IPS-20b (cell line): ENCODE results near the gene COMMD3.

Experiments
- H3K27ac ChIP-seq: one replicate; pipeline ENCODE4 v1.5.1; 2013; ENCODE audit warnings: low read length
- H3K27me3 ChIP-seq: 2 replicates; pipeline ENCODE4 v1.6.1; 2013; ENCODE audit warnings: mild to moderate bottlenecking, low read length, inconsistent platforms; ENCODE audit not compliant: insufficient read depth
- H3K36me3 ChIP-seq: 2 replicates; pipeline ENCODE4 v1.6.1; 2013; ENCODE audit warnings: low read depth, mild to moderate bottlenecking, inconsistent platforms, low read length, moderate library complexity; ENCODE audit not compliant: insufficient read depth
- H3K4me1 ChIP-seq: 2 replicates; pipeline ENCODE4 v1.6.1; 2013; ENCODE audit warnings: mild to moderate bottlenecking, control low read depth, inconsistent platforms, low read length, moderate library complexity; ENCODE audit not compliant: insufficient read depth
- H3K4me3 ChIP-seq: 2 replicates; pipeline ENCODE4 v1.5.1; 2013; ENCODE audit warnings: mild to moderate bottlenecking, low read length, inconsistent platforms
- H3K9ac ChIP-seq: 2 replicates; pipeline ENCODE4 v1.6.1; 2013; ENCODE audit warnings: low read depth, mild to moderate bottlenecking, inconsistent platforms, low read length, moderate library complexity
- H3K9me3 ChIP-seq: 2 replicates; pipeline ENCODE4 v1.6.1; 2013; ENCODE audit warnings: mild to moderate bottlenecking, low read depth, low read length, inconsistent platforms; ENCODE audit not compliant: insufficient read depth

Gene COMMD3

DNA sequence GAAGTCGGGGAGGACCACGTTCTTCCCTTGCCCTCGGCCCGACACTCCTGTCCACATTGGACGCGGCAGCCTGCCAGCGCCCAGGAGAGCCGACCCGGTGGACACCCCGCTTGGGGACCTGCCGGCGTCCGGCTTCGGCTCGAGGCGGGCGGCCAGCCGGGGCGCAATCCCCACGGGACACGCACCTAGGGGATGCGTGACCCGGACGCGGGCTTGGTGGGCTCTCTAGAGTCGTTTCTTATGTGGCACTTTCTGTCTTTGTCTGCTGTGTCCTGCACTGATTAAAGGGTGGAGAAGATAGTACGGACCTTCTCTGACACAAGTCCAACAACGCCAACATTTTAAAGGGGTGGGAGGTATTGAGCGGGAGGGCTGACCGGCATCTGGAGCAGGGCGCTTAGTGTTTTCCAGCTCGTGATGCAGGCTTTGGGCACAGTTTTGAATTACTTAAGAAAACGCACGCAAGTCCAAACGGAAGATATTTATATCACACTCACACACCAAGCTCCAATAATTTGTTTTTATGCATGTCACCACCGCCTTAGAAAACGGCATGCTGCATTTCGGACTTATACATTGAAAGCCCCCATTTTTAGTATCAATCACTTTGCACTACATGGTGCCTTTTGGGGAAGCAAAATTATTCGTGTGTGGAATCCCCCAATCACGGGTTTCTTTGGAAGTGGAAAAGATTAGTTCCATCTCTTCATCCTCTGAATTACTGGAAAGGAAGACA, 25.2 kb downstream of the COMMD3 start:
- no peaks in the 10 kb centered on the region for H3K9me3 ChIP-seq
- no peak overlapping the region for H3K27ac ChIP-seq
- H3K36me3 ChIP-seq: no peaks in the 10 kb centered on the region
- H3K4me1 ChIP-seq: peaks cover 2% of the 10 kb centered on the region
- H3K4me3 ChIP-seq: peak overlapping the region; percentile 63; the same call in 1 of the 2 replicates
- peaks cover 100% of the 10 kb centered on the region for H3K27me3 ChIP-seq
- no peak overlapping the region for H3K9ac ChIP-seq

DNA sequence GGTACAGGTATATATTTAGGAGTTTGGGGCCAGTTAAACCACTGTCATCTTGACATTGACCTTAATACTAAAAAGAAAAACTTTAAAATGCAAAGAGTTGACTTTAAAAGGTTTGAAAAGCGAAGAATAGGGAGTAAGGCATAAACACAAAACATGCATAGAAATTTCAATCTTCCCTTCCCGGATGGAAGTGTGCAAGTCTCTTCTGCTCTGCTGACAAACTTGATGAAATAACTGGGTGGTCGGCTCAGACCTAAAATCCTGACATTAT, 25.7 kb downstream of the COMMD3 start:
- H3K4me3 ChIP-seq: no peak overlapping the region
- no peak overlapping the region for H3K27ac ChIP-seq
- H3K4me1 ChIP-seq: peaks cover 2% of the 10 kb centered on the region
- no peaks in the 10 kb centered on the region for H3K36me3 ChIP-seq
- H3K9ac ChIP-seq: no peak overlapping the region
- peaks cover 100% of the 10 kb centered on the region for H3K27me3 ChIP-seq
- H3K9me3 ChIP-seq: no peaks in the 10 kb centered on the region

DNA sequence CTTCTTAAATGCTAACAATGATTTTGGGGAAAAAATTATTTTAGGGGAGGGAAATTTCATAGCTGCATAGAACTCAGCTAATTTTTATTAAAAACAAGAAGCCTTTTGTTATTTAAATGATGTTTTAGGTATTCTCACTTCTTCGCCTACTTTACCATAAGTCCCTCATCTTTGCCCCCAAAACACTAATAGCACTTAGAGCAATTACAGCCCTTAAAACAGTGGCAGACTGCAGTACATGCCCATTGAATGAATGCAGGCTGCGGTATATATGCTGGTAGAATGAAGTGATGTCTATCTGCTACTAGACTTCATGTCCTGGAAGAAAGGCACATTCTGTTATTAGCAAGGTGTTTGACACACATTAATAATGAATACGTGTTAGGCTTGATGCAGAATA, 26.2 kb downstream of the COMMD3 start:
- Histone ChIP-seq H3K4me3 (no peak overlapping the region), H3K36me3 (no peaks in the 10 kb centered on the region), H3K9me3 (no peaks in the 10 kb centered on the region), H3K27me3 (peaks cover 100% of the 10 kb centered on the region), H3K27ac (no peak overlapping the region), H3K9ac (no peak overlapping the region), H3K4me1 (peaks cover 2% of the 10 kb centered on the region)

DNA sequence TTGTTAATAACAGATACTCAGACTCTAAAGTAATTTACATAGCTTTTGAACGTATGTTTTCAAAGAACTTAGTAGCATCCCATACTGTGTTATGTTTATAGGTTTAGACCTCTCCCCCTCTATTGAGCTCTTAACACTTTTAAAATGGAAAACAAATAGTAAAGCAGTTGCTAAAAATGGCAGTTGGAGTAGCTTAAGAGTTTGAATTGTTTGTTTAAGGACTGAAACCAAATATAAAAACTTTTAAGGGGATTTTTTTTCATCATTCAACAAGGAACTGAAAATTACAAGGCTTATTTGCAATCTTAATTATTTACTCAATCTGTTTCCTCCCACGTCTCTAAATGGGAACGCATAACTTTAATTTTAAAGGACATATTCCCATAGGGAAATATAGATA, 27.5 kb downstream of the COMMD3 start:
- Histone ChIP-seq H3K9me3 (no peaks in the 10 kb centered on the region), H3K9ac (no peak overlapping the region), H3K27me3 (peaks cover 100% of the 10 kb centered on the region), H3K36me3 (no peaks in the 10 kb centered on the region), H3K4me1 (peaks cover 2% of the 10 kb centered on the region), H3K27ac (no peak overlapping the region), H3K4me3 (no peak overlapping the region)

DNA sequence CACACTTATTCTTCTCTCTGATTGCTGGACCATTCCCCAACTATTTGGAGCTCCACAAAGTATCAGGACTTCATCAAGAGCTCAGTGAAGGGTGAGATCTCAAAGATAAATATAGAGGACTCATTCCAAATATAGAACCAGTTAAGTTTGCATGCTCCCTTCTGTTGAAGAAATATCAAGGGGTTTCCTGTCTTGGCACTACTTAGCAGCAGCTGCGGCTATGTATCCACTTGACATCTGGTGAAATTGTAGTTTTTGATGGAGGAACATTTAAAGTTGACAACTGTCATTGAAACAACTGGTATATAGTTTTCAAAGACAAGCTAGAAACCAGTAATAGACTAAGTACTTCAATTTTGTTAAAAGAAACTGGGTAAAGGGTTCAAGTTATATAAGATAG, 28.1 kb downstream of the COMMD3 start:
- Histone ChIP-seq H3K27me3 (peaks cover 98% of the 10 kb centered on the region), H3K4me3 (no peak overlapping the region)

DNA sequence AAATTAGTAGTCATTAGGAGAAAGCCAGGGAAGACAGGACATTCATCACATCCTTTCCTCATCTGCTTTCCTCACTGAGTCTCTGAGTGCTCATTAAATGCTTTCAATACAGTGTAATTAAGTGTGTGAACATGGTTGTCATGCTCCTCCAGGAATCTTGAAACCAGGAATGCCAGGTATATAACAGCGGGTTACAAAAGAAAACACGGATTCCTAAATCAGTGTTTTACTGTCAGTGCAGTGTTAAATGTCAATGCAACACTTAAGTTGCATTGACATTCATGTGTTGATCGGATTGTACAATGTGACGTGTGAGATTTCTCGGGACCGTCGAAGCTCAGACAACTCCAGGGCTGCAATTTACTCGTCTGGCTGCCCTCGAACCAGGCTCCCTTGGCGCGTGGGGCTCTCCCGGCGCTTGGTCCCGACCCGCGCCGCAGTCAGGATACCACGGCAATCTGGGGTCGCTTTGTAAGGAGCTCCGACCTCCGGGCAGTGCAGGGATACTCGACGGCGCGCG, 28.7 kb downstream of the COMMD3 start:
- Histone ChIP-seq H3K27me3 (peaks cover 98% of the 10 kb centered on the region), H3K4me1 (peaks cover 2% of the 10 kb centered on the region), H3K4me3 (peak overlapping the region; percentile 61; the same call in 1 of the 2 replicates), H3K9ac (no peak overlapping the region), H3K27ac (no peak overlapping the region), H3K36me3 (no peaks in the 10 kb centered on the region), H3K9me3 (no peaks in the 10 kb centered on the region)

More for the DNA sequence above, 28.1 kb downstream of the COMMD3 start:
- no peaks in the 10 kb centered on the region for H3K36me3 ChIP-seq
- H3K9me3 ChIP-seq: no peaks in the 10 kb centered on the region
- H3K27ac ChIP-seq: no peak overlapping the region
- H3K4me1 ChIP-seq: peaks cover 2% of the 10 kb centered on the region
- H3K9ac ChIP-seq: no peak overlapping the region

DNA sequence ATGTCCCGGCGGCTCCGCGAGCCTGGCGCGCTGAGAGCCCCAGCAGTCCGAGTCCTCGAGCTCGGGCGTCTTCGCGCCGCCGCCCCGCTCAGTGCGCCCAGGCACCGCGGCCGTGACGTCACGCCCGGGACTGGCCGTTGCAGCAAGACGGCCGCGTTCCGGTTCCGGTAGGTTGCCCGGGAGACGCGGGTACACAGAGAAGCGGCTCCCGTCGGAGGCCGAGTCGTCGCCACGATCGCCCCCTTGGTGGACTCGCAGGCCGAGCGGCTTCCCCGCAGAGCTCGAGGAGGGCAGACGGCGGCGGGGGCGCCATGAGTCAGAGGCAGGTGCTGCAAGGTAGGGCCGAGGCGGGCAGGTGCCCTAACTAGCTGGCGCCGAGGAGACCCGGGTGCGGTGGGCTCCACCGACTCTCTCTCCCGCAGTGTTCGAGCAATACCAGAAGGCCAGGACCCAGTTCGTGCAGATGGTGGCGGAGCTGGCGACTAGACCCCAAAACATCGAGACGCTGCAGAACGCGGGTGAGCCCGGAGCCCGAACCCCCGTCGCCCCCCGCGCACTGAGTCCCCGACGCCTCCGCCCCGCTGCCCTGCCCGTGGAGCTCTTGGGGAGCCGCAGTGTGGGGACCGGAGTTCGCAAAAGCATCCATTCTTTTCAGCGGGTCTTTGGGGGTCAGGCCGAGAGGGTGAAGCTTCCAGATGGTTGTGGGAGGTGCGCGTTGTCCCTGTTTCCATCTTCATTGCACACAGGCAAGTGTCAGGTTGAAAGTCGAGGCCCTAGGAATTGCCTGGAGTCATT, 29.3 kb downstream of the COMMD3 start, which contains the start of gene SPAG6:
TSS of gene SPAG6 (plus strand) at position 196 of the 795 bp plus-strand sequence. CDS start at position 312, 116 bp downstream.
- H3K27ac ChIP-seq: no peak within 1 kb of the TSS
- H3K36me3 ChIP-seq: no peaks in the 10 kb centered on the region
- peaks cover 91% of the 10 kb centered on the region for H3K27me3 ChIP-seq
- H3K4me1 ChIP-seq: peaks cover 2% of the 10 kb centered on the region; the same call in 1 of the 2 replicates
- peak within 1 kb of the TSS; percentile 61; the same call in 1 of the 2 replicates for H3K4me3 ChIP-seq
- H3K9ac ChIP-seq: no peak within 1 kb of the TSS
- no peaks in the 10 kb centered on the region for H3K9me3 ChIP-seq

DNA sequence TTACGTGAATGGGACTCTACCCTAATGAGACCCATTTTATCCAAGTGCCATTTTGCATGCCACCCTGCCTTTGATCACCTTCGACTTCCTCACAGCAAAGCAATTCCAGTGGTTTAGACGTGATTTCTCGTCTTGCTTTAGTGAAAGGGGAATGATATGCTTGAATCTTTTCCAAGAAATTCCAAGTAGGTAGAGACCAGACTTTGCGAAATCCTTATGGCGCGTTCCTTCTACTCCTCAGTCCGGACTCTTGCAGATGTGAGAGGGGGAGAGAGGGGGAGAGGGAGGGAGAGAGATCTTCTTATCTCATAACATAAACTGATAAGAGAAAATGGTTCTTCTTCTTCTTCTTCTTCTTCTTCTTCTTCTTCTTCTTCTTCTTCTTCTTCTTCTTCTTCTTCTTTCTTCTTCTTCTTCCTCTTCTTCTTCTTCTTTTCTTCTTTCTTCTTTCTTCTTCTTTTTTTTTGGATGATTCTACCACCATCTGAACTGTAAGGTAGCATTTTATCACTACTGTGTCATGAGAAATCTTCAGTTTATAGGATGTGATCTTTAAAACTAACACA, 30.0 kb downstream of the COMMD3 start:
- Histone ChIP-seq H3K4me1 (peaks cover 2% of the 10 kb centered on the region; the same call in 1 of the 2 replicates), H3K36me3 (no peaks in the 10 kb centered on the region), H3K27ac (no peak overlapping the region), H3K27me3 (peaks cover 88% of the 10 kb centered on the region), H3K9ac (no peak overlapping the region), H3K9me3 (no peaks in the 10 kb centered on the region), H3K4me3 (peak overlapping the region; percentile 61; the same call in 1 of the 2 replicates)

DNA sequence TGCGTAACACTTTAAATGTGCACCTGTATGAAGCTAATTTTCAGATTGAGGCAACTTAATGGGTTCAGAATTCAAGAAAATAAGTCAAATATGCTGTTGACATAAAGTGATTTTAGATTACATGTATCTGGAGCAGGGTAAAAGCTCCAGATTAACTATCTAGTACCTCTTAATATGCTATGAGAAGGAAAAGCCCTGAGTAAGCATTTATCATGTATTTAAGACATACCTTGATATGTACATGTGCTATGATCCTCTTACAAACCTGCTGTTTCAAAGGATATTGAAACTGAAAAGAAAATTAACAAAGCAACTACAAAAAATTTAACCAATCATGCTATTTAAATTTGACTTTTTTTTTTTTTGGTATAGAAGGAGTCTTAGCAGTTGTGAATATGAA, 33.6 kb downstream of the COMMD3 start:
- H3K27ac ChIP-seq: no peak overlapping the region

DNA sequence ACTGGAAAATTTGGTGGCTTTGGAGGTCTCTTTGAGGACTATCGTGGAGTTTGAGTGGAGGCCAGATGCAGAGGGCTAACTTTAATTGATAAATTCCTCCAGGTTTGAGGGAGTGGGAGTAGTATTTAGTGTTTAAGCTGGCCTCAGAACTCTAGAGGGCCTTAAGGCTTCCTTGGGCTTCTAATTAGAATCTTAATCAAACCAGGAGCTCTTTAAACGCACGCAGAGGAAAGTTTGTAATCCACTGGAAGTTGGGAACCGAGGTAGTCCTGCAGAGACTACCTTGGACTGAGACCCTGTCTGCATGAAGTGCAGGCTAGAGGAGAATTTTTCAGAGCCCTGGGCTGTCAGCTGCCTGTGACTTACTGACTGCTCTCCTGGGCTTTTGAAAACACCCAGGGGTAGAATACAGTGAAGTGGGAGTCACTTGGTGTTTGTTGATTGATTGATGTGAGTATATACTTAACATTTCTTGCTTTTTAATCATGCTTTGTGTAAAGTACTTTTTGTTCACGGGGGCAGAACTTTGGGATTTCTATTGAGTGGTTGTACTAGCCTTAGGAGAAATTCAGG, 35.0 kb downstream of the COMMD3 start:
- no peaks in the 10 kb centered on the region for H3K36me3 ChIP-seq
- no peak overlapping the region for H3K4me3 ChIP-seq
- no peaks in the 10 kb centered on the region for H3K4me1 ChIP-seq
- no peak overlapping the region for H3K27ac ChIP-seq
- no peak overlapping the region for H3K9ac ChIP-seq
- H3K9me3 ChIP-seq: no peaks in the 10 kb centered on the region
- peaks cover 39% of the 10 kb centered on the region for H3K27me3 ChIP-seq

More for the DNA sequence above, 33.6 kb downstream of the COMMD3 start:
- Histone ChIP-seq H3K9ac (no peak overlapping the region), H3K4me1 (peaks cover under 1% of the 10 kb centered on the region; the same call in 1 of the 2 replicates), H3K4me3 (no peak overlapping the region), H3K9me3 (no peaks in the 10 kb centered on the region), H3K36me3 (no peaks in the 10 kb centered on the region), H3K27me3 (peaks cover 53% of the 10 kb centered on the region)

DNA sequence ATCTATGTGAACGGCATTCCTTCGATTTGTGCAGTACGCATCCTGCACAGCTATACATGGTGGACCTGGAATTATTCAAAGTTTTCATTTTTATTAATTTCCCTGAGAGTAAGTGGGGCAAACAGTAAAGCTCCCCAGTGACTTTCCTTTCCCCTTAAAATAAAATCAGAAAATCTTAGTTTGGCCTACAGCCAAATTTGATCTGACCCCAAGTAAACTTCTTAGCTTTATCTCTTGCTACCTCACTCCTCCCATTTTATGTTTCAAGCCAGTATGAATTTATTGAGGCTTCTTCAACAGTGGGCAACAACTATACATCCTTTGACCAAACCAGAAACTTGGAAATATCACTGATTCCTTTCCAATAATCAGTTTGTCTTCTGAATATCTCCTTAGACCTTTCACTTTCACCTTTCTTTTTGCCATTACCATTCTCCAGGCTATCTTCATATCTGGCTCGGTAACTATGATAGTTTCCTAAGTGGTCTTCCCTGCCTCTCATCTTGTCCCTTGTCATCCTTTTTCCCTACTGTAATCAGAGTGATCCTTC, 40.2 kb downstream of the COMMD3 start:
- Histone ChIP-seq H3K4me3 (no peak overlapping the region), H3K27ac (no peak overlapping the region), H3K27me3 (no peaks in the 10 kb centered on the region; the same call in 1 of the 2 replicates), H3K36me3 (no peaks in the 10 kb centered on the region), H3K9ac (no peak overlapping the region), H3K4me1 (no peaks in the 10 kb centered on the region), H3K9me3 (no peaks in the 10 kb centered on the region)
